MM.1S (cell line): ENCODE results near the gene CACFD1.

Experiments used
- DNase-seq: peaks from one replicate; pipeline ENCODE4 v3.0.0-alpha.2; 2015
- H2AFZ ChIP-seq: fragments of 300-600 bp; sonication (generic); 2 replicates; pipeline ENCODE4 v1.6.0; 2016; ENCODE audit warnings: antibody characterized with exemption, low read length
- H3F3A ChIP-seq: fragments of 300-600 bp; sonication (generic); 2 replicates; pipeline ENCODE4 v1.6.1; 2016; ENCODE audit warnings: mild to moderate bottlenecking, antibody characterized with exemption, low read length, moderate library complexity, mixed read lengths; ENCODE audit not compliant: insufficient read depth
- H3K27ac ChIP-seq: fragments of 300-600 bp; sonication (generic); 2 replicates; pipeline ENCODE4 v1.5.1; 2016; ENCODE audit warnings: mild to moderate bottlenecking, low read length
- H3K27me3 ChIP-seq: fragments of 300-600 bp; sonication (generic); replicated peaks from 2 replicates; pipeline ENCODE4 v1.6.0; 2016; ENCODE audit warnings: low read length; ENCODE audit not compliant: insufficient read depth
- H3K36me3 ChIP-seq: fragments of 300-600 bp; sonication (generic); replicated peaks from 2 replicates; pipeline ENCODE4 v1.6.1; 2016; ENCODE audit warnings: mild to moderate bottlenecking, low read length, mixed read lengths; ENCODE audit not compliant: insufficient read depth
- H3K4me1 ChIP-seq: fragments of 300-600 bp; sonication (generic); 2 replicates; pipeline ENCODE4 v1.6.1; 2016; ENCODE audit warnings: low read length, mixed read lengths
- H3K4me2 ChIP-seq: fragments of 300-600 bp; sonication (generic); 2 replicates; pipeline ENCODE4 v1.6.0; 2016; ENCODE audit warnings: low read depth, low read length
- H3K4me3 ChIP-seq: fragments of 300-600 bp; sonication (generic); 2 replicates; pipeline ENCODE4 v1.5.1; 2016; ENCODE audit warnings: low read length, mixed read lengths
- H3K79me2 ChIP-seq: fragments of 300-600 bp; sonication (generic); 2 replicates; pipeline ENCODE4 v1.6.1; 2016; ENCODE audit warnings: mixed run types, low read length, mixed read lengths
- H3K9ac ChIP-seq: fragments of 300-600 bp; sonication (generic); 2 replicates; pipeline ENCODE4 v1.6.1; 2016; ENCODE audit warnings: low read length, mixed read lengths
- H3K9me2 ChIP-seq: fragments of 300-600 bp; sonication (generic); replicated peaks from 2 replicates; pipeline ENCODE4 v1.6.1; 2016; ENCODE audit warnings: mild to moderate bottlenecking, low read length, mixed read lengths; ENCODE audit not compliant: insufficient read depth
- H3K9me3 ChIP-seq: fragments of 300-600 bp; sonication (generic); replicated peaks from 2 replicates; pipeline ENCODE4 v1.6.1; 2016; ENCODE audit warnings: mild to moderate bottlenecking, low read length, mixed read lengths; ENCODE audit not compliant: insufficient read depth
- H4K20me1 ChIP-seq: fragments of 300-600 bp; sonication (generic); 2 replicates; pipeline ENCODE4 v1.6.1; 2016; ENCODE audit warnings: mild to moderate bottlenecking, low read length, moderate library complexity, mixed read lengths; ENCODE audit not compliant: insufficient read depth
- EZH2 ChIP-seq: fragments of 300-600 bp; sonication (generic); optimal IDR thresholded peaks from 2 replicates; pipeline ENCODE3; 2017; ENCODE audit warnings: low read depth, mild to moderate bottlenecking, antibody characterized with exemption, low read length, mixed read lengths
- EZH2phosphoT487 ChIP-seq: fragments of 300-600 bp; sonication (generic); IDR thresholded peaks from 2 replicates; pipeline ENCODE4 v1.6.1; 2018; ENCODE audit warnings: antibody characterized with exemption, low read length
- TF ChIP-seq, protein P1 (sequence below): fragments of 300-600 bp; sonication (generic); IDR thresholded peaks from 2 replicates; pipeline ENCODE4 v1.5.1; 2016; ENCODE audit warnings: antibody characterized with exemption, low read length, mixed read lengths

The CACFD1 gene

DNA sequence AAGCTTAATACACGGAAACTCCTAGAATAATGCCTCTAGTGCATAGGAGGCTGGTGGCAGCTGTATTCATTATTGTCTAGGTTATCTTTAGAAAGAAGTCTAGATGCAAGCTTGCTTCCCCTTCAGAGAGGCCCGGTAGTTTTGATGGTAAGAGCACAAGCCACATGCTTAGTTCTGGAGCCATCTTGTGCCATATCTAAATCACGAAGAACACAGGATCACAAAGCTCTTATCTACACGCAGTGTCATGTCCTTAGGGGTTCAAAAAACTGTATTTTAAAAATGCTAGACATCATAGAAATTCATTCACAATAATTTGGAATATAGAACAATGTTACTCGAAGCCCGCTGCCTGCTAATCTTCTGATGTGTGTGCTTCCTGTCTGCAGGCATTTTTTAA lies 6.2 kb downstream of the CACFD1 start:
- Histone ChIP-seq H3K4me3 (no peak overlapping the region), H3K9ac (no peak overlapping the region), H3K79me2 (no peaks in the 10 kb centered on the region), H3K9me2 (no peaks in the 10 kb centered on the region), H3K9me3 (no peaks in the 10 kb centered on the region), H3K4me2 (no peak overlapping the region), H3K4me1 (peaks cover 13% of the 10 kb centered on the region), H3F3A (no peaks in the 10 kb centered on the region), H2AFZ (no peak overlapping the region), H3K27ac (no peak overlapping the region), H4K20me1 (no peaks in the 10 kb centered on the region), H3K36me3 (no peaks in the 10 kb centered on the region), H3K27me3 (peaks cover 30% of the 10 kb centered on the region)
- TF ChIP-seq EZH2 (no peak), EZH2phosphoT487 (no peak)
- TF ChIP-seq, protein P1, sequence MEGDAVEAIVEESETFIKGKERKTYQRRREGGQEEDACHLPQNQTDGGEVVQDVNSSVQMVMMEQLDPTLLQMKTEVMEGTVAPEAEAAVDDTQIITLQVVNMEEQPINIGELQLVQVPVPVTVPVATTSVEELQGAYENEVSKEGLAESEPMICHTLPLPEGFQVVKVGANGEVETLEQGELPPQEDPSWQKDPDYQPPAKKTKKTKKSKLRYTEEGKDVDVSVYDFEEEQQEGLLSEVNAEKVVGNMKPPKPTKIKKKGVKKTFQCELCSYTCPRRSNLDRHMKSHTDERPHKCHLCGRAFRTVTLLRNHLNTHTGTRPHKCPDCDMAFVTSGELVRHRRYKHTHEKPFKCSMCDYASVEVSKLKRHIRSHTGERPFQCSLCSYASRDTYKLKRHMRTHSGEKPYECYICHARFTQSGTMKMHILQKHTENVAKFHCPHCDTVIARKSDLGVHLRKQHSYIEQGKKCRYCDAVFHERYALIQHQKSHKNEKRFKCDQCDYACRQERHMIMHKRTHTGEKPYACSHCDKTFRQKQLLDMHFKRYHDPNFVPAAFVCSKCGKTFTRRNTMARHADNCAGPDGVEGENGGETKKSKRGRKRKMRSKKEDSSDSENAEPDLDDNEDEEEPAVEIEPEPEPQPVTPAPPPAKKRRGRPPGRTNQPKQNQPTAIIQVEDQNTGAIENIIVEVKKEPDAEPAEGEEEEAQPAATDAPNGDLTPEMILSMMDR, result no peak
- no peak for DNase-seq

DNA sequence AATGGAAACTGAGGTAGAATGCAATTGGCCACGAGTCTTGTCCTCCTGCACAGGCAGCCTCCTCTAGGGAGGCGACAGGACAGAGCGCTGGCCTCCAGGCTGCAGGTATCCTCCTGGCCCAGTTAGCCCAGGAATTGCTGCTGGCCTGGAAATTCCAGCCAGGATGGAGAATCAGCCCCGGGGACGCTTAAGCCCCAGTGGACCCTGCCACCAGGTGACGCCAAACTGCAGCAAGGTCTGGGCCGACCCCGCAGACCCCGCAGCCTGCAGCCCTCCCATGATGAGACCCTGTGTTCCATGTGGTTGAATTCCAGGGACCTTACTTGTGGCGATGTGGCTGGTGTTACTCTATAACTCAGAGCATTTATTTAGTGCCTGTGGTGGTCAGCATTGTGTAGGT lies 7.3 kb downstream of the CACFD1 start:
- no peak for DNase-seq
- peaks cover 5% of the 10 kb centered on the region for H3K4me1 ChIP-seq
- H3K36me3 ChIP-seq, result no peaks in the 10 kb centered on the region
- H3K27ac ChIP-seq, result no peak overlapping the region
- peaks cover 30% of the 10 kb centered on the region for H3K27me3 ChIP-seq
- no peaks in the 10 kb centered on the region for H3K9me3 ChIP-seq
- no peaks in the 10 kb centered on the region for H3F3A ChIP-seq
- H3K9ac ChIP-seq, result no peak overlapping the region
- no peak overlapping the region for H3K4me3 ChIP-seq
- TF ChIP-seq, protein P1, result no peak
- no peak for TF ChIP-seq EZH2
- H3K79me2 ChIP-seq, result no peaks in the 10 kb centered on the region
- H3K4me2 ChIP-seq, result no peak overlapping the region
- H3K9me2 ChIP-seq, result no peaks in the 10 kb centered on the region
- no peaks in the 10 kb centered on the region for H4K20me1 ChIP-seq
- no peak overlapping the region for H2AFZ ChIP-seq

DNA sequence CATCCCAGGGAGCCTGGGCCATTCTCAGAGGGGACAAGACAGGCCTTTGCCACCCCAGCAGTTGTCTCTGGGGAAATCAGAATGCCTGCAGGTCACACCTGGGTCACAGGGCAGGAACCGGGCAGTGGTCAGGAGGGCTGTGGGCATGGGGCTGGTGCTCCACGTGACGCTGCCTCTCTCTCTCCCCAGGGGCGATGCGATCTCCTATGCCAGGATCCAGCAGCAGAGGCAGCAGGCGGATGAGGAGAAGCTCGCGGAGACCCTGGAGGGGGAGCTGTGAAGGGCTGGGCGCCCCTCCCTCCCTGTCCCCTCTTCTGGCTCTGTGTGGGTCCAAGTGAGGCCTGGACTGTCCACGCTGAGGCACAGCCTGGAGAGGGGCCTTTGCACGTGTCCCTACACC lies 8.6 kb downstream of the CACFD1 start:
- H3K4me1 ChIP-seq, result no peaks in the 10 kb centered on the region
- no peak overlapping the region for H3K4me3 ChIP-seq
- H3K27ac ChIP-seq, result no peak overlapping the region
- no peaks in the 10 kb centered on the region for H3K79me2 ChIP-seq
- H3K9me3 ChIP-seq, result no peaks in the 10 kb centered on the region
- no peak for TF ChIP-seq EZH2
- no peak overlapping the region for H3K9ac ChIP-seq
- no peaks in the 10 kb centered on the region for H3K36me3 ChIP-seq
- H3K4me2 ChIP-seq, result no peak overlapping the region
- no peaks in the 10 kb centered on the region for H4K20me1 ChIP-seq
- DNase-seq, result no peak
- no peaks in the 10 kb centered on the region for H3F3A ChIP-seq
- no peak overlapping the region for H2AFZ ChIP-seq
- no peaks in the 10 kb centered on the region for H3K9me2 ChIP-seq
- peaks cover 30% of the 10 kb centered on the region for H3K27me3 ChIP-seq

DNA sequence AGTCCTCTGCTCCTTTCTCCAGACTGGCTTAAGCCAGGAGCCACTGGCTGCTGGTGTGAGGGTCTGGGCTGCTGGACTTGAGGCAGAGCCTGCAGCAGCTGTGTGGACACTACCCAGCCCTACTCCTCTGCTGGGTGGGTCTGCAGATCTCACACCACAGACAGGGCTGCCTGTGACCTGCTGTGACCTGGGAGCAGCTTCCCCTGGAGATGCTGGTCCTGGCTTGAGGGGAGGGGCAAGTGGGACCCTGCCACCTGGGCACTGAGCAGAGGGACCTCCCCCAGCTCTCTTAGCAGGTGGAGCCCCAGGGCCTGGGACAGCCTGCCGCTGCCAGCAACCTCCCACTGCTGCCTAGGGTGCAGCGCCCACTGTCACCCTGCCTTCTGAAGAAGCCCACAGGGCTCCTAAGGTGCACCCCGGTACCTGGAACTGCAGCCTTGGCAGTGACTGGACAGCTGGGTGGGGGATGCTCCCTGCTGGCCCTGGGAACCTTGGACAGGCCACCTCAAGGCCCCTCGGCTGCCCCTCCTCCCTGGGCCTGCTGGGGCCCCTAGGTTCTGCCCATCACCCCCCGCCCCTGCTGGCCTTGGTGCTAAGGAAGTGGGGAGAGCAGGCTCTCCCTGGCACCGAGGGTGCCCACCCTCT lies 9.1 kb downstream of the CACFD1 start:
- Histone ChIP-seq H3K9ac (no peak overlapping the region), H3K9me3 (no peaks in the 10 kb centered on the region), H4K20me1 (no peaks in the 10 kb centered on the region), H3K27me3 (peaks cover 30% of the 10 kb centered on the region), H3K36me3 (no peaks in the 10 kb centered on the region), H3K4me1 (no peaks in the 10 kb centered on the region), H3F3A (no peaks in the 10 kb centered on the region), H3K79me2 (no peaks in the 10 kb centered on the region), H2AFZ (no peak overlapping the region), H3K4me2 (no peak overlapping the region), H3K4me3 (no peak overlapping the region), H3K9me2 (no peaks in the 10 kb centered on the region), H3K27ac (no peak overlapping the region)
- TF ChIP-seq EZH2, result no peak
- no peak for TF ChIP-seq EZH2phosphoT487
- TF ChIP-seq, protein P1, result no peak
- no peak for DNase-seq
